ENCODE data around the gene CRABP1. TPM values are rescaled to one million over a fixed set of nuclear protein-coding genes. Genes with fewer than 3 reads are reported as not detected.

CRABP1 gene
- total RNA-seq, 3 donors from 2014 or later, result 11.5 to 14.5 TPM; not detected in 1

- H3K27ac ChIP-seq, result no peak overlapping the region
- no peaks in the 10 kb centered on the region for H3K36me3 ChIP-seq
- no peaks in the 10 kb centered on the region for H3K9me3 ChIP-seq
- TF ChIP-seq POLR2A (IDR thresholded peaks at IDR 0.05) (no peak), POLR2AphosphoS5 (IDR thresholded peaks at IDR 0.05) (no peak)
- TF ChIP-seq, protein P1, sequence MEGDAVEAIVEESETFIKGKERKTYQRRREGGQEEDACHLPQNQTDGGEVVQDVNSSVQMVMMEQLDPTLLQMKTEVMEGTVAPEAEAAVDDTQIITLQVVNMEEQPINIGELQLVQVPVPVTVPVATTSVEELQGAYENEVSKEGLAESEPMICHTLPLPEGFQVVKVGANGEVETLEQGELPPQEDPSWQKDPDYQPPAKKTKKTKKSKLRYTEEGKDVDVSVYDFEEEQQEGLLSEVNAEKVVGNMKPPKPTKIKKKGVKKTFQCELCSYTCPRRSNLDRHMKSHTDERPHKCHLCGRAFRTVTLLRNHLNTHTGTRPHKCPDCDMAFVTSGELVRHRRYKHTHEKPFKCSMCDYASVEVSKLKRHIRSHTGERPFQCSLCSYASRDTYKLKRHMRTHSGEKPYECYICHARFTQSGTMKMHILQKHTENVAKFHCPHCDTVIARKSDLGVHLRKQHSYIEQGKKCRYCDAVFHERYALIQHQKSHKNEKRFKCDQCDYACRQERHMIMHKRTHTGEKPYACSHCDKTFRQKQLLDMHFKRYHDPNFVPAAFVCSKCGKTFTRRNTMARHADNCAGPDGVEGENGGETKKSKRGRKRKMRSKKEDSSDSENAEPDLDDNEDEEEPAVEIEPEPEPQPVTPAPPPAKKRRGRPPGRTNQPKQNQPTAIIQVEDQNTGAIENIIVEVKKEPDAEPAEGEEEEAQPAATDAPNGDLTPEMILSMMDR (IDR thresholded peaks at IDR 0.05), result no peak
- no peaks in the 10 kb centered on the region for H3K27me3 ChIP-seq
- H3K4me3 ChIP-seq, result no peak overlapping the region
- no peaks in the 10 kb centered on the region for H3K4me1 ChIP-seq
- no peak for DNase-seq (ENCODE audit: low spot score in 2 of 2)
- intact Hi-C loops (cut with DNase I; ENCODE audit: low total_unique reads), result loop anchor here (10.0 kb wide), 1 partner anchor 108 kb away; no protein-coding TSS in a partner anchor
These were observed 23.7 kb upstream of the CRABP1 start for GRCh38 chr15:78316283-78317083.

DNA sequence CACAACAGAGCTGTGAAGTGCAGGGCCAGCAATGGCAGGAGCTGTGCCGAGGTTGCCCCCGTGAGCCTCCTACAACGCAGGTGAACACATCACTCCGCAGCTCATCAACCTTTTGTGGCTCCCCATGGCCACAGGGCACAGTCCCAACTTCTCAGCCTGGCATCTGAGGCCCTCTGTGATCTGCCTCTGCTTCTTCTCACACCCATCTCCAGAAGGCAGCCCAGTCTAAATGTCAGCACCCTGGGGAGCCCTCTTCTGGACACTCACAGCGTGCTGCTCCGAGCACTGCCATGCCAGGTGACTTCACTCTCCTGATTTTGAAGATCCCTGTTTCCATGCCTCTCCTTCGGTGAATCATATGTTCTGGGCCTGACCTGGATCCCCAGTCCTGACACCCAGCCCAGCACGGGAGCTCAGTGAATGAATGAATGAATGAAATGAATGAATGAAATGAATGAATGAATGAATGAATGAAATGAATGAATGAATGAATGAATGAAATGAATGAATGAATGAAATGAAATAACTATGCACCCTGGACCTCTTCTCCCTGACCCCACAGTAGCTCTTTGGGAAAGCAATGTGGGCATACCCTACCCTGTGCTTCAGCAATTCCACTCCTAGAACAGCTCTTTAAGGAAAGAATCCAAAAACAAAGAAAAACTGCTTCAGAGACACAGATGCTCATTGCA is 22.9 kb upstream of the CRABP1 start:
- no peaks in the 10 kb centered on the region for H3K4me1 ChIP-seq
- TF ChIP-seq POLR2AphosphoS5 (IDR thresholded peaks at IDR 0.05), result no peak
- TF ChIP-seq, protein P1 (IDR thresholded peaks at IDR 0.05), result no peak
- TF ChIP-seq POLR2A (IDR thresholded peaks at IDR 0.05), result no peak
- no peaks in the 10 kb centered on the region for H3K27me3 ChIP-seq
- no peak overlapping the region for H3K27ac ChIP-seq
- DNase-seq (ENCODE audit: low spot score in 2 of 2), result no peak
- no peaks in the 10 kb centered on the region for H3K36me3 ChIP-seq
- intact Hi-C loops (cut with DNase I; ENCODE audit: low total_unique reads), result loop anchor here (10.0 kb wide), 1 partner anchor 108 kb away; no protein-coding TSS in a partner anchor
- H3K4me3 ChIP-seq, result no peak overlapping the region
- H3K9me3 ChIP-seq, result no peaks in the 10 kb centered on the region

DNA sequence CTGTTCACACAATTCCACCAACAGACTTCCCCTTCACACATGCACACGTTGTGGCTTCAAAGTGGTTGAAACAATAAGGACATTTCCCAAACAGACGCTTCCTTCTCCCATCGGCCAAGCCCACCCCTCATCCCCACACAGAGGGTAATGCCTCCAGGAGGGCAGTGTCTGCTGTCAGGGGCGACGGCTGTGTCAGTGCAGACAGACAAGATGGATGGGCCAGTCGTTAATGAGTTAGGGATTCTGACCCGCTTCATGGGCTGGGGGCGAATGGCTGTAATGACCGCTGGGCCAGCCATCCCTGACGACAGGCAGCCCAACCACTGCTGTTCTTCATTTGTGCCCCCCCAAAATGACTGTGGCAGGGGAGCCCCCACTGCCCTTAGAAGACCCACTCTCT is 20.6 kb upstream of the CRABP1 start:
- intact Hi-C loops (cut with DNase I; ENCODE audit: low total_unique reads), result loop anchor here (10.0 kb wide), 1 partner anchor 105 kb away; no protein-coding TSS in a partner anchor
- no peaks in the 10 kb centered on the region for H3K27me3 ChIP-seq
- H3K9me3 ChIP-seq, result no peaks in the 10 kb centered on the region
- H3K4me1 ChIP-seq, result no peaks in the 10 kb centered on the region
- no peaks in the 10 kb centered on the region for H3K36me3 ChIP-seq
- H3K4me3 ChIP-seq, result no peak overlapping the region
- no peak overlapping the region for H3K27ac ChIP-seq
- no peak for TF ChIP-seq POLR2A (IDR thresholded peaks at IDR 0.05)
- TF ChIP-seq POLR2AphosphoS5 (IDR thresholded peaks at IDR 0.05), result no peak
- TF ChIP-seq, protein P1 (IDR thresholded peaks at IDR 0.05), result no peak
- DNase-seq (ENCODE audit: low spot score in 2 of 2), result no peak

DNA sequence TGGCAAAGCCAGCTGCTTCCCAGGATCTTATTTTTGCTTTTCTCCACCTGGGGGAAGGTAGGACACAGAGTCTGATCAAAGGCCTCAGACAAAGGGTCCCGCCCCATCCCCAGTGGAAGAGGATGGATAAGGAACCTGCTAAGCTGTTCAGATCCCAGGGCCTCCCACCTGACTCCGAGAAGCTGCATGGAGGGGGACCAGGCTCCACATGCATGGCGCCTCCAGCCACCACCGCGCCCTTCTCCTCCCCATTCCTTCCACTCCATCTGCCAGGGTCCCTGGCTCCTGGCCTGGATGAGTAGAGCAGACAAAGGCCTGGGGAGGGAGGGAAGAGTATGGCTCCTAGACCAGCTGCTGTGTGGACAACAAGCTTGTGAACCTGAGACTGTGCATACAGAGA is 20.0 kb upstream of the CRABP1 start:
- Histone ChIP-seq H3K4me3 (no peak overlapping the region), H3K36me3 (no peaks in the 10 kb centered on the region), H3K4me1 (no peaks in the 10 kb centered on the region), H3K27ac (no peak overlapping the region), H3K27me3 (no peaks in the 10 kb centered on the region), H3K9me3 (no peaks in the 10 kb centered on the region)
- no peak for TF ChIP-seq POLR2AphosphoS5 (IDR thresholded peaks at IDR 0.05)
- TF ChIP-seq POLR2A (IDR thresholded peaks at IDR 0.05), result no peak
- TF ChIP-seq, protein P1 (IDR thresholded peaks at IDR 0.05), result no peak
- intact Hi-C loops (cut with DNase I; ENCODE audit: low total_unique reads), result no loop called here
- DNase-seq (ENCODE audit: low spot score in 2 of 2), result no peak

DNA sequence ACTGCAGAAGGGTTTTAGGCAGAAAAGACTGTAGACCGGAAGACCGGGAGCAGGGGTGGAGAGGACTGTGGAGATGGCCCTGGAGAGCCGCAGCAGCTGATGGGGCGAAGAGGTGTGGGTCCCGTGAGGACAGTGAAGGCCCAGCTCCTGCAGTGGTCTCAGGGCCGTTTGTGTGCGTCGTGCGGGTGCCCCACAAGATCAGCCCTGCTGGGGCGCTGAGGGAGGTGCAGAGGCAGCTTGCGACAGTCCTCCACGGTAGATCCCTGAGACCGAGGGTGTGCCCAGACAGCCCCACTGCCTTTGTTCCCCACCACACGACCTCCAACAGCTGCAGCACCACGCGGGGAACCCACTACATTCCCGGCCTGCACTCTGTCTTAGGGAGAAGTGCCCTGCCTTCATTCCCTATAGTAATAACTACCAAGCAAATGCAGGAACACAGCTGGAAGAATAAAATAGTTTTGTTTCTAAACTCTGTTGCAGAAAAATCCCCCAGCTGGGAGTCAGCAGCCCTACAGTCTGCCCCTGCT is 19.0 kb upstream of the CRABP1 start:
- Histone ChIP-seq H3K36me3 (no peaks in the 10 kb centered on the region), H3K27me3 (no peaks in the 10 kb centered on the region), H3K4me1 (no peaks in the 10 kb centered on the region), H3K9me3 (no peaks in the 10 kb centered on the region), H3K27ac (no peak overlapping the region), H3K4me3 (no peak overlapping the region)
- DNase-seq (ENCODE audit: low spot score in 2 of 2), result no peak
- intact Hi-C loops (cut with DNase I; ENCODE audit: low total_unique reads), result no loop called here
- TF ChIP-seq POLR2AphosphoS5 (IDR thresholded peaks at IDR 0.05), result no peak
